ENCODE measurements around the gene WRNIP1. TPM values are rescaled to one million over a fixed set of nuclear protein-coding genes. Genes with fewer than 3 reads are reported as not detected.

WRNIP1 gene
- total and polyA plus RNA-seq, 9 of the 15 experiments (the other 6 are each of a cell fraction or from before 2014, with no cell fraction given) = 13.2 to 63.6 (median 48.6) TPM

DNA sequence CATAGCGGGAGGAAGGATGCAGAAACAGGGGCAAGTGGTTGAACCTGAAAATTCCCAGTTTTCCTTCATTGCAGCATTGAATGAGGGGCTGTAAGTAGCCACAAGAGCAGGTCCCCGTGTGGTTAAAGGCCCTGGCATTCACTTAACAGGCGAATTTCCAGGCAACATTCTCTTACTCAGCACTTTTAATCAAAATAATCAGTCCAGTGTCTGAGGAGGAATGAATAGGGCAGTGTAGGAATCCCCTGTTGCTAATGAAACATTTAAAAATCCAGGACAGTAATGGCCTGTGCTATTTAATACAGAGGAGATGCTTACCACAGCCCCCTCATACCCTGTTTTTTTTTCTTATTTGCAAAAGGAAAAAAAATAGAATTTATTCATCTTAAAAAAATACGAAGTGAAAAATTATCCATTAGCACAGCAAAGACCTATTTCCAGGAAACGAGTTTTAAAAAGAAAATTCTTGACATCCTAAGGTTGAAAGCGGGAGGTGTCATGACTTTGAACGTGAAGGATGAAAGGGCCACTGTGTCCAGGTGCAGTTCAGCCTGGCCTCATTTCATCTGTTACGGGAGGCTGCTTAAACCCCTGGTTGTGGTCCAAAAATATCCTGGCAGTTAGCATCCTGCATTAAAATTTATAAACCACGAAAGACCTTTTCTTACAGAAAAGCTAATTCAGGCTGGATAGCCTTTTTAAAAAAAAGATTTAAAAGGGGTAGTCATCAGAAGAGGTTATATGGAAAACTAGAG lies 34.7 kb upstream of the WRNIP1 start (continued):
- TF ChIP-seq MAFK (IDR thresholded peaks at IDR 0.05; ENCODE audit: low read length) = peak; percentile 88
- no peak for TF ChIP-seq SMC3 (conservative IDR thresholded peaks at IDR 0.05; ENCODE audit: insufficient read depth, low read depth, low read length)
- TF ChIP-seq KLF10 (CRISPR knock-in tag; IDR thresholded peaks at IDR 0.05) = no peak
- no peak for TF ChIP-seq MCM3 (IDR thresholded peaks at IDR 0.05)
- TF ChIP-seq MECOM (CRISPR knock-in tag; IDR thresholded peaks at IDR 0.05) = no peak
- TF ChIP-seq, protein P1, sequence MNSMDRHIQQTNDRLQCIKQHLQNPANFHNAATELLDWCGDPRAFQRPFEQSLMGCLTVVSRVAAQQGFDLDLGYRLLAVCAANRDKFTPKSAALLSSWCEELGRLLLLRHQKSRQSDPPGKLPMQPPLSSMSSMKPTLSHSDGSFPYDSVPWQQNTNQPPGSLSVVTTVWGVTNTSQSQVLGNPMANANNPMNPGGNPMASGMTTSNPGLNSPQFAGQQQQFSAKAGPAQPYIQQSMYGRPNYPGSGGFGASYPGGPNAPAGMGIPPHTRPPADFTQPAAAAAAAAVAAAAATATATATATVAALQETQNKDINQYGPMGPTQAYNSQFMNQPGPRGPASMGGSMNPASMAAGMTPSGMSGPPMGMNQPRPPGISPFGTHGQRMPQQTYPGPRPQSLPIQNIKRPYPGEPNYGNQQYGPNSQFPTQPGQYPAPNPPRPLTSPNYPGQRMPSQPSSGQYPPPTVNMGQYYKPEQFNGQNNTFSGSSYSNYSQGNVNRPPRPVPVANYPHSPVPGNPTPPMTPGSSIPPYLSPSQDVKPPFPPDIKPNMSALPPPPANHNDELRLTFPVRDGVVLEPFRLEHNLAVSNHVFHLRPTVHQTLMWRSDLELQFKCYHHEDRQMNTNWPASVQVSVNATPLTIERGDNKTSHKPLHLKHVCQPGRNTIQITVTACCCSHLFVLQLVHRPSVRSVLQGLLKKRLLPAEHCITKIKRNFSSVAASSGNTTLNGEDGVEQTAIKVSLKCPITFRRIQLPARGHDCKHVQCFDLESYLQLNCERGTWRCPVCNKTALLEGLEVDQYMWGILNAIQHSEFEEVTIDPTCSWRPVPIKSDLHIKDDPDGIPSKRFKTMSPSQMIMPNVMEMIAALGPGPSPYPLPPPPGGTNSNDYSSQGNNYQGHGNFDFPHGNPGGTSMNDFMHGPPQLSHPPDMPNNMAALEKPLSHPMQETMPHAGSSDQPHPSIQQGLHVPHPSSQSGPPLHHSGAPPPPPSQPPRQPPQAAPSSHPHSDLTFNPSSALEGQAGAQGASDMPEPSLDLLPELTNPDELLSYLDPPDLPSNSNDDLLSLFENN (IDR thresholded peaks at IDR 0.05; ENCODE audit: low read depth in 2 of 2, low read length in 2 of 2) = no peak
- no peak for TF ChIP-seq PHB (CRISPR knock-in tag; IDR thresholded peaks at IDR 0.05)
- no peak for TF ChIP-seq ZNF445 (CRISPR knock-in tag; IDR thresholded peaks at IDR 0.05; ENCODE audit: low read depth)
- no peak for TF ChIP-seq FOSL1 (tag; conservative IDR thresholded peaks at IDR 0.05)
- peak; percentile 95 for TF ChIP-seq ZNF316 (IDR thresholded peaks at IDR 0.05)
- peak; percentile 93 for TF ChIP-seq MAFF (IDR thresholded peaks at IDR 0.05; ENCODE audit: low read length)
